CD4-positive, alpha-beta T cell treated with Interleukin-15 for 1 hour (primary cell): Measurements from ENCODE around the gene ATP8B1.

Experiments used
- DNase-seq: peaks from one replicate; pipeline ENCODE4 v3.0.0-alpha.2; 2020

The ATP8B1 gene

GRCh38 chr18:57791192-57791591, 11.9 kb downstream of the ATP8B1 start:
- DNase-seq: no peak

- DNase-seq: no peak
These were observed 12.8 kb downstream of the ATP8B1 start for GRCh38 chr18:57790316-57790715.

- DNase-seq: no peak
These were observed 13.4 kb downstream of the ATP8B1 start for GRCh38 chr18:57789759-57790158.

- DNase-seq: no peak
These were observed 14.0 kb downstream of the ATP8B1 start for GRCh38 chr18:57789090-57789489.

GRCh38 chr18:57787068-57787685, 15.9 kb downstream of the ATP8B1 start:
- DNase-seq: no peak

DNA sequence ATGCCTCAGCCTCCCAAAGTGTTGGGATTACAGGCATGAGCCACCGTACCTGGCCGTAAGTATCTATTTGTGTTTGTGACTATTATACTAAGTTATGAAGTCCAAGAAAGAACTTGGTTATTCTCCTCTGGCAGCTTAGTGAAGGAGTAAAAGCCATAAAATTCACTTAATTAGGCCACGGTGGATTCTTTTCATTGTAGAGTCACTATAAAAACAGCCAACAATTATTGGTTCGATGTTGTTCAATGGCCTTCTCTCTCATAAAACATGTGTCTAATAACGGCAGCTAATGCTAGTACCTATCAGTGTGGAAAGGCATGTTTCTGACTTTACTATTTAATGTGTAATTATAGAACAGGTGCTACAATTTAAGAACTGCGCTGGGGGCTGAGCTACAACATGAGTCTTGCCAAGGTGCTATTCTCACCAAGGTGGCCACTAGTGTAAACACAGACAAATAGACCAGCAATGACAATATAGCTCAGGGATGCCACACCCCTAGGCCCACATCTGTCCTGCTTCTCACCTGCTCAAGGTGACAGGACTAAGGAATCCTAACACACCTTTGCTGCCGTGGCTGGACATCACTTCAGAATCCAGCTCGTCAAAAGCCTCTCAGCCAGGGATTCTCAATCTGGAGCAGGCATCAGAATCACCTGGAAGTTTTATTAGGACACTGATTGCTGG, 17.2 kb downstream of the ATP8B1 start:
- no peak for DNase-seq

DNA sequence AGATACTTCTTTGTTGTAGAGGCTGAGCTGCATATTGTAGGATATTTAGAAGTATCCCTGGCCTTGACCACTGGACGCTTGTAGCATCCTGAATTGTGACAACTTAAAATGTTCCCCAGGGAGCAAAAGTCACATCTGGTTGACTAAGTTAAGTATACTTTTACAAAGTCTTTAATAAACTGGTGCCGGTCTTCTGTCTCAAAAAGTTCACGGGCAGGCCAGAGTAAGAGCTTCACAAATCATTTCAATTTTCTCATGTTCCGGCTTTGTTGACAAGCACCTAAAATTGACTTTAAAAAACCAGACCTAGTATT, 18.4 kb downstream of the ATP8B1 start:
- DNase-seq: no peak

DNA sequence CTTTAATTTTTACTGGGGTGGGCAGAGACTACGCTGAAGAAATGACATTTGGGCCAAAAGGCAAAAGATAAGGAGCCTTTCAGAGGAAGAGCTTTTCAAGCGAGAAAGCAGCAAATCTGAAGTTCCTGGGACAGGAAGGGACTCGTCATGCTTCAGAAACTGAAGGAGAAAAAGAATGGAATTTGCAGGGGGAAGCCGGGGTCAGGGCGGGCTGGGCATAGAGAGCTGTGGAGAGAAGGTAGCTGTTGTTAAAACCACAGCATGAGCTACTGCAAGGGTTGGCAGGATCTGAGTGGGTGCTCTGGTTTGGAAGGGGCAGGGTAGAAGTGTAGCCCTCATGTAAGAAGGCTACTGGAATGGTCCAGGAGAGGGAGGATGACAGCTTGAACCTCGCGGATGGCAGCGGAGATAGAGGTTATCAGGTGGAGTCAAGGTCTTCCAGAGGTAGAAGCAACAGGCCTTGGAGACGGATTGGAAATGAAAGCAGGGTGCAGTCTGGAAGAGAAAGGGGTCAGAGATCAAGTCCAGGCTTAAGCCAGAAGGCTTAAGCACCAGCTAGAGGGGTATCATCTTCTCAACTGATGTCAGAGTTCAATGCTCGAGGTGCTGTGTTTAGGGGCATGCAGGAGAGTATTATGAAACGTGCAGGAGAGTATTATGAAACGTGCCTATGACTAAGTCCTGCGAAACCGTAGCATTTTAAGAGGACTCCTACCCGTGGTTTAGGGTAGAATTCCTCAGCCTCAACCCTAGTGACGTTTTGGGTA, 18.9 kb downstream of the ATP8B1 start:
- no peak for DNase-seq

GRCh38 chr18:57782049-57782448, 21.1 kb downstream of the ATP8B1 start:
- no peak for DNase-seq

DNA sequence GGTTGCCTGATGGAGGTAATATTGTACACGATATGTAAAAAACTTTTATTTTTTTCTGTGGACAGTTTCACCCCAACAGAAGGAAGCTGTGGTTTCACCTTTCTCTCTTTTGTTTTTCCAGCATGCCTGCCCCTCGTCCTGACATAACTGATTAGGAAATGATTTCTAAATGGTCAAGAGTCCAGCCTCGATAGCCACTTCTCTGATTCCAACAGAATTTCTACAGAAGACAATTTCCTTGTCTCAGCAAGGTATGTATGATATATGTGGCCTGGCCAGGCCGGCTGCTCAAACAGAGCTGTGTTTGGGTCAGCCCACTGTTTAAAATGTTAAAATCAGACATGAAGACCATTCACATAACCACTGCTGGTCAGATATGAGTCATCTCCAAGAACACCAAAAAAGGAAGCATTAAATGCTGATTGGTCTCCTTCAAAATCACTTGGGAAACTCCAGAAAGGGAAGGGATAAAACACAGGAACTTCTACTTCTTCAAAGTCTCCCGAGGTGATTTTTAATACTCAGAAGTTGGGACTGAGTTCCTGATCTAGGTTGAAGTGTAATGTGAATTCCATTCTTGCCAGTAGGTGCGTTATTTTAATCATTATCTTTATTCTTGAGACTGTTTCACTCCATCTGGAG, 22.3 kb downstream of the ATP8B1 start:
- DNase-seq: no peak

- no peak for DNase-seq
These were observed 22.8 kb downstream of the ATP8B1 start for GRCh38 chr18:57780318-57780705.

GRCh38 chr18:57776767-57777166, 26.3 kb downstream of the ATP8B1 start:
- DNase-seq: no peak

- DNase-seq: no peak
These were observed 26.8 kb downstream of the ATP8B1 start for GRCh38 chr18:57776354-57776753.

- no peak for DNase-seq
These were observed 27.2 kb downstream of the ATP8B1 start for GRCh38 chr18:57775937-57776336.

DNA sequence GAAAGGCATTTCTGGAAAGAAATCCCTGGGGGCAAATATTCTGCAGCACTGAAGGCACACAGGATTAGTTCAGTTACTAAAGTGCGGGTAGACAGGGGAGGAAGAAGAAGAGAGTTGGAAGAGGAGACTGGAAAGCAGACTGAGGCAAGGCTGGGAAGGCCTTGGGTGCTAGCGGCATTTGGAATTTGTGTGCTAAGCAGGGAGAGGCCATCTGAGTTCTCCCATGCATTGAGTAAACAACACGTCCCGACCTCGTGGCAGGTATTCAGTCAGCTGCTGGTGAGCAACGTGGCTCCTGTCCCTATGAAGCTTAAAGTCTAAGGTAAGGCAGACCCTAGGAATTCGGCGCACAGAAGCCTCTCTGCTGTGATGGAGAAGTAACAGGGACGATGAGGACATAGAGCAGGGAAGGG, 30.7 kb downstream of the ATP8B1 start:
- no peak for DNase-seq

- no peak for DNase-seq
These were observed 31.5 kb downstream of the ATP8B1 start for GRCh38 chr18:57771626-57772025.

DNA sequence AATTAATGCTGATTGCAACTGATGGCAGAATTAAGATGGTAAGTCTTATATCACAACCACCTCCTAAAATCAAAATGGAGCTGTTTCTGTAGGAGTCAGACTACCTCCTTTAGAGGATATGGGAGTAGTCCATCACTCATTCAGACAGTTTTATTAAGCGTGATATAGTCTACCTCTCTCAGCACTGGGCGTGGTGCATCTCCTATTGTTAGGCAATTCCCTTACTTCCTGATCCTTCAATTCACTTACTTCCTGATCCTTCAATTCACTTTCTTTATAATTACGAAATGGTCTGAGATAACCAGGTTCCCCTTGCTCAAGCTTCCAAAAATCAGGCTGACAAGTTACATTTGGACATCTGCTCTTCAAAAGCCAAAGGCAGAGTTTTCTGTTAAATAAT, 31.9 kb downstream of the ATP8B1 start:
- no peak for DNase-seq

GRCh38 chr18:57768537-57769326, 34.4 kb downstream of the ATP8B1 start:
- no peak for DNase-seq

- DNase-seq: no peak
These were observed 35.7 kb downstream of the ATP8B1 start for GRCh38 chr18:57767259-57768050.

GRCh38 chr18:57764995-57765394, 38.1 kb downstream of the ATP8B1 start:
- no peak for DNase-seq

DNA sequence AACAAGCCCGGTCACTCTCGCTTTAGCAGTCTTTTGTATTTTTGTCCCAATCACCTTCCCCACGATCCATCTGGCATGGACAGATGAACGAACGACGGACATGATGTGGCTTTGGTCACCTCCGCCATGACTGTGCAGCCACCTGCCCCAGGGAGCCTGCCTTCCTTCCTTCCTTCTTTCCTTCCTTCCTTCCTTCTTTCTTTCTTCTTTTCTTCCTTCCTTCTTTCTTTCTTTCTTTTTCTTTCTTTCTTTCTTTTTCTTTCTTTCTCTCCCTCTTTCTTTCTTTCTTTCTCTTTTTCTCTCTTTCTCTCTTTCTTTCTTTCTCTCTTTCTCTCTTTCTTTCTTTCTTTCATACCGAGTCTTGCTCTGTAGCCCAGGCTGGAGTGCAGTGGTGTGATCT, 39.0 kb downstream of the ATP8B1 start:
- DNase-seq: no peak

GRCh38 chr18:57762686-57763085, 40.4 kb downstream of the ATP8B1 start:
- DNase-seq: no peak
